NOMO-1 (cell line): ENCODE measurements around the gene STT3A.

Source experiments
- DNase-seq, 2 experiments: peaks; one replicate each; lab custom pipeline; 2025; ENCODE audit not compliant: unreplicated experiment in 2 of 2; lab: John Stamatoyannopoulos, UW

The STT3A gene

DNA sequence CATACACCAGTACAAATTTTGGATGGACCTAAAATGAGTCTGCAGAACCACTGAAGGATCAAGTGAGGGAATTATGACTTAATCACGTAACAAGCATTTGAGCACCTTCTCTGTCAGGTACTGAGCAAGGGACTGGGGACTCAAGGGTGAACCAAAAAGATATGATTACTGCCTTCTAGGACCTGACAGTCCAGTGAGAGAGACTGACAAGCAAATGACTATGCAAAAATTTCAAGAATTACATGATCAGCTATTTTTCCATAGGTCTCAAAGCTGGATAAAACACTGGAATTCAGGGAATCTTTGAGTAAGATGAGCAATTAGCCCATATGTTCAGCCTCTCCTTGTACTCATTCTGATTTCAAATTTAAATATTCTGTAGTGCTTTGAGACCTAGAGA, 5.2 kb upstream of the STT3A start:
- DNase-seq, result no peak

DNA sequence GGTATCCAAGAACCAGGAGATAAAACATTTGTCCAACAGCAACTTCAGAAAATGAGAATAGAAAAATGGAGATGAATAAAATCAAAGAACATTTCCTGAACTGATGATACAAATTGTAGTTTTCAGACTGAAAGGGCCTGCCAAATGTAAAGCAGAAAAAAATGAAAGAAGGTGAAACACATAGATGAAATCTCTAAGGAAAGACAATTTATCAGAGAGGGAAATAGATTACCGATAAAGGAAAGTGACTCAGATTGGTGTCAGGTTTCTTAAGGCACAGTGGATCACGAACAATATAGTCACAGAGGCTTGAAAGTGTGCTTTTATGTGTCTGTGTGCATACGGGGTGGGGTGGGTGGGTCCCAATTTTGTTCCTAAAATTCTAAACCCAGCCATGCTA, 4.1 kb upstream of the STT3A start:
- no peak for DNase-seq

DNA sequence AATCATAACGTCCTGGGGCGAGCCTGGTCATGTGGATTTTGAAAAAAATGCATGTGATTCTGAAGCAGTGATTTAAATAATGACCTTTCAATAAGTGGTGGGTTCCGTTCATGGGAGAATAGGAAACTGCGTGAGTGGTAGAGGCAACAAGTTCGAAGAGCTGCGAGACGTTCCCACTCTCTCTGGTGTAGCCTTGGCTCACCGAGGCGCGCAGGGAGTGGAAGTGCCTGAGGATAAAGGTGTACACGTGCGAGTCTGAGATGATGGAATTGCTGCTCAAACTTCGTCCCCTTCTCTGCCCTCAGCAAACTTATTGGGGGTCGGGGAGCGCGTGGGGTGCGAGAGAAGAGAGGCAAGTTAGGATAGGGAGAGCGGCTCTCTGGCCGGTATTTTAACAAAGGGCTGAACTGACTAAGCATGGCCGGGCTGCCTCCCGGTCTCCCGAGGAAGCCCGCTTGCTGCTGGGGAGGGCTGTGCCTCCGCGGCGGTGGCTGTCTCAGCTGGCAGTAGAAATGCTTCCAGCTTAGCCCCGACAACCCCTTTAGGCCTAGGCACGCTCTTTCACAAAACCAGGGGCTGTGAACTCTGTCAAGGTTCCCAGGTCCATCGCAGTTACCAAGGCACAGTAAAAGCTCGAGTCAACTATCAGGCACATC, 875 bp upstream of the STT3A start:
- no peak for DNase-seq

DNA sequence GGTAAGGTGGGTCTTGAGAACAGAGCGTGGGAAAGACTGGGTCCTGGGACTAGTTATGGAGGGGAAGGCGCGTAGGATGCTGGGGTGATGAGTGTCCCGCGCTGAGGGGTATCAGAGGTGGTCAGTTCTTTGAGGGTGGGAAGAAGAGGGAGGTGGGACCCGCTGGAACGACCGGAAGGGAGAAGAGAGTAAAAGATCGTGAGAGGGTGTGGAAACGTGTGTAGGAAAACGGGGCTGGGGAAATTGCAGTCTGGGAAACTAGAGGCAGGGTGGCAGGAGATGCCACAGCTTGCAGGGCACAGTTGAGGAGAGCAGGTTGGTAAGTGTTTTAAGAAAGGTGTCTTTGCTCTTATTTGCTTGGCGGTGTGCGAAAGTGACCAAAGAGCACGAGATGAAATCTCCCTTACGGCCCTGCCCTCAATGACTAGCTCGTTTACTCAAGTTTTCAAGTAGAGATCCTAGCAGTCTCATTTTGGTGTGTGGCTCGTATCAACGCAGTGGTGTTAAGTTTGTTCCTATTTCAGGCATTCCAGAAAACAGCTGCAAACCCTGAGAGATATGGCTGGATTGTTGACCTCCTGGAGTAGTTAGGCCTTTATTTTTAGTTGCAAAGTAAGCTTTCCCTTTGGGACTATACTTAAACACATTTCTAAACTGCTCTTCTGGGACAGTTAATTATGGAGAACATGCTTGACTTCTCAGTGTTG, 615 bp downstream of the STT3A start:
- DNase-seq, result peak in 1 of 2 experiments; percentile 19

DNA sequence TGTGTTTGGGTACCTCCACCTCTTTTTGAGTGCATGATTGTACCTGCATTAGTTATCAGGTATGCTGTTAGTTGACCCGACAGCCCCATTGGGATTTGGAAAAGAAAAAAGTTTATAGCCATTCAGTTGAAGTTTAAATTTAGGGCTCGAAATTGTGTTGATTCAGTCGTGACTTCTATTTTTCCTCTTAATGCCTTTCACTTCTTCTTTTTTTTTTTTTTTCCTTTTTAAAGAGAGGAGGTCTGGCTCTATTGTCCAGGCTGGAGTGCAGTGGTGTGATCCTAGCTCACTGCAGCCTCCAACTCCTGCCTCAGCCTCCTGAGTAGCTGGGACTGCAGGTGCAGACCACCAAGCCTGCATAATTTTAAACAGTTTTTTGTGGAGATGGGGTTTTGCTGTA, 2.3 kb downstream of the STT3A start:
- peak in 1 of 2 experiments; percentile 36 for DNase-seq

DNA sequence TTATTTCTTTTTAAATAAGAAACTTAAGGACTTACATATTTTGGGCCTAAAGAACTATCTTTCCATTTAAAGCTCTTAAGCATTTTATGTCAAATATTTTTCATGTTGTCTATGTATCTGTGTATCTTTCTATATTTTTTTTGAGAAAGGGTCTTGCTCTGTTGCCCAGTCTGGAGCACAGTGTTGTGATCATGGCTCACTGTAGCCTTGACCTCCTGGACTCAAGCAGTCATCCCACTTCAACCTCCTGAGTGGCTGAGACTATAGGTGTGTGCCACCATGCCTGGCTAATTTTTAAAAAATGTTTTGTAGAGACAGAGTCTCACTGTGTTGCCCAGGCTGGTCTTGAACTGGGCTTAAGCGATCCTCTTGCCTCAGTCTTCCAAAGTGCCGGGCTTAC, 8.0 kb downstream of the STT3A start:
- DNase-seq, result no peak

DNA sequence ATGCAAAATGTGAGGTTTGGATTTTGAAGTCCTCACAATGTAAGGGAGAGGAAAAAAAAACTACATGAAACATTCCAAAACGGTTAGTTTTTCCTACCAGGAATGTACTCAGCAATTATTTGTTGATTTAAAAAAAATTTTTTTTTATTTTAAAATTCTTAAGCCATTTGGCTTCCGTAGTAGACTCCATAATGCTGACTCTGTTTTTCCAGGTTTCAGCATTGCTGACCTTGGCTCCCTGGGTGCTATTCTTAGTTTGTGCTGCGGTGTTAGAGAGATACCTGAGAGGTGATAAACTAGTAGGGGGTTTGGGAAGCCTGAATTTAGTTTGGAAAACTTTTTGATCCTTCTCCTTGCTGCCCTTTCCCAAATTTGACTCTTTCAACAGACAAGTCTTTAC, 10.6 kb downstream of the STT3A start:
- DNase-seq, result no peak

DNA sequence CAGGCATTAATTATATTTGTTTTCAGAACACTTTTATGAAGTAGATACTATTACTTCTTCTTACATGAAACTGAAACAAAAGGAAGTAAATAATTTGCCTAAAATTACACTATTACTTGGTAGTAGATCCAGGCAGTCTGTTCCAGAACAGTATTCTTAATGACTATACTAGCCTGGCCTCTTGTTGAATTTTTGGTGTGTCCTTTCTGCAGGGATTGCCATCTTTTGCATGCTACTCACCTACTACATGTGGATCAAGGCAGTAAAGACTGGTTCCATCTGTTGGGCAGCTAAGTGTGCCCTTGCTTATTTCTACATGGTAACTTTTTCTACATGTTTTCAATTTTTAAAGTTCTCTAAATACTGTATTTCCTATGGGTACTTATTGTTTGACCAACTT, 12.8 kb downstream of the STT3A start:
- DNase-seq, result no peak

DNA sequence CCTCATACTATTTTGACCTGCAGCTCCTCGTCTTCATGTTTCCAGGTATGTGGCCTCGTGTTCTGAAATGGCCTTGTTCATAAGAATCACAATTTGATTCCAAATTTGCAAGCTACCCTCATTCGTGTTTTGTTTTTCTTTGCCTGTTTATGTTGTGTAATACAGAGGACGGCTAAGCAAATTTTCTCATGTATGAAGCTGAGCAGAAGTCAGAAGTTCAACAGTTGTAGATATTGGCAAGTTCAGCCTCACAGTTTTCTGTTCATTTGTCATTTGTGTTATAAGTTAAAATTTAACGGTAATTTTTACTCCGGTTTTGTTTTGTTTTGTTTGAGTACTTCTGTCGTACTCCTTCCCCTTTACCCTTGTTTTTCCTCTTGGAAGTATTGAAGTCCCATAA, 16.9 kb downstream of the STT3A start:
- no peak for DNase-seq

DNA sequence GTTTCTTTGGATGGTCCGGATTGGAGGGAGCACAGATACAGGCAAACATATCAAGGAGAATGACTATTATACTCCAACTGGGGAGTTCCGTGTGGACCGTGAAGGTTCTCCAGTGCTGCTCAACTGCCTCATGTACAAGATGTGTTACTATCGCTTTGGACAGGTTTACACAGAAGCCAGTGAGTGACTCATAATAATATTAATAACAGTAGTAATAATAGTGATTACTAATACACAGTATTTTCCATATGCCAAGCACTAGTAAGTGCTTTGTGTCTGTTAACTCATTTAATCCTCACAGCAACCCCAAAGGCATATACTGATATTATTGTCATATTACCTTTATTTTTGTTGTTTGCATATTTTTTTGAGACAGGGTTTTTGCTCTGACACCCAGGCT, 25.7 kb downstream of the STT3A start:
- no peak for DNase-seq

DNA sequence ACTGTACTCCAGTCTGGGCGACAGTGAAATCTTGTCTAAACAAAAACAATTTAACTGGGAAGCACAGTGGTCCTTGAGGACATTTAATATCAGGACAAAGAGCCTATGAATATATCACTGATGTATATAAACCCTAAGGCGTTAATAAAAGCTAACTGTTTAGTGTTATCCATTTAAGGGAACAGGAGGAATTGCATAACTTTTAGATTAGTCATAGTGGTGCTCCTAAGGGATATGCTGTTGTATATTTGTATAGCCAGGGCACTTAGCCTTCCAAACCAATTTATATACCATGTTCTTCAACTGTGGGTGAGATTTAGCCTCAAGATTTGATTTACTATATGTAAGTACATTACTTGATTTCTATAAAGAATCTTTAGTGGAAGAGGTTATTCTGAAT, 29.3 kb downstream of the STT3A start:
- DNase-seq, result no peak

DNA sequence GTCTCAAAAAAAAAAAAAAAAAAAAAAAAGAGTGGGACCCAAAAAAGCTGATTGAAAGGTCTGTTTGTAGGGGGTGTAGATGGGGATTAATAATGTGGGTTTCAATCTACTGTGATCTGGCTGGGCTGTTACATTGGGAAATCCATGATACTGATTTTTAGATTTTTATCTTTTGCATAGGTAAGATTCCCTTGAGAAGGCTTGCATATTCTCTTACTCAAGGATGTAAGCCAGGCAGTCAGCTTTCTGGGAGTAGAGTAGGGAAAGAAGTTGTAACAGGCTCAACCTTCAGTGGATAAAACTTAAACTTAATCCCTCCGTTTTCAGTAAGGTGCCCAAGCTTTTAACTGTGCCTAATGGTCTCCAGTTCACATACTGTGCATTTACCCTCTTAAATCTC, 30.4 kb downstream of the STT3A start:
- DNase-seq, result no peak

DNA sequence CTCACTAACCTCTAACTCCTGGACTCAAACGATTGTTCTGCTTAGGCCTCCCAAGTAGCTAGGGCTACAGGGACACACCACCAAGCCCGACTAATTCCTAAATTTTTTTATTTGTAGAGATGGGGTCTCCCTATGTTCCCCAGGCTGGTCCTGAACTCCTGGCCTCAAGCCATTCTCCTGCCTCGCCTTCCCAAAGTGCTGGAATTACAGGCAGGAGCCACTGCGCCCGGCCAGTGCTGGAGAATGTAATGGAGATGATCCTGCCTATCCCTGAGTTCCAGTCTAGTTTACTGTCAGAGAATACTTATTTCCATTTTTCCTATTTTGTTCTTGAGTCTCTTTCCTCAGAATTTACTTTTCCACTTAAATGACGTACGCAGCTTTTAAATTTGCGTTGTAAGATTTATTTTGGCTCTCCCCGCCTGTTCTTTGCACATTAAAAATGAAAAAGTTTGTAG, 32.1 kb downstream of the STT3A start, which contains the start of gene CHEK1:
Gene CHEK1 (plus strand): TSS at position 408 of the 458 bp plus-strand sequence. CDS start 1,606 bp downstream, outside the sequence.
- no peak for DNase-seq

DNA sequence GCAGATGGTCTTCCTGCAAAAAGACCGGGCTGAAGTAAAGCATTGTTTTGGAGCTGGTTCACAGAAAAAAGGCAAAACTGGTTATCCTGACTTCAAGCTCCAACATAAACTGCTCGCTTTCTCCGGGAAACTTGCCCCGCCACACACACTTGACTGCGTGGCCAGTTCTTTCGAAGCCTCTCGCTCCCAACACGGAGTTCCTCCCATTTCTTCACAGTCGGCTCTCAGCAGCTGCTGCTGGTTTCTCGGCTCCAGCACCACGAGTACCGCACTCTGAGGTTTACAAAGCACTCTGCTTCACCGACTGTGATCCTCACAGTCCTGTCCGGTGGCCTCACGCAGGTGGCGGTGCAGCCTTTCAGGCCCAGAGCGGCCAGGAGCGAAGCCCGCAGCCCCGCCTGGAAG, 32.6 kb downstream of the STT3A start:
- peak in 1 of 2 experiments; percentile 61 for DNase-seq

DNA sequence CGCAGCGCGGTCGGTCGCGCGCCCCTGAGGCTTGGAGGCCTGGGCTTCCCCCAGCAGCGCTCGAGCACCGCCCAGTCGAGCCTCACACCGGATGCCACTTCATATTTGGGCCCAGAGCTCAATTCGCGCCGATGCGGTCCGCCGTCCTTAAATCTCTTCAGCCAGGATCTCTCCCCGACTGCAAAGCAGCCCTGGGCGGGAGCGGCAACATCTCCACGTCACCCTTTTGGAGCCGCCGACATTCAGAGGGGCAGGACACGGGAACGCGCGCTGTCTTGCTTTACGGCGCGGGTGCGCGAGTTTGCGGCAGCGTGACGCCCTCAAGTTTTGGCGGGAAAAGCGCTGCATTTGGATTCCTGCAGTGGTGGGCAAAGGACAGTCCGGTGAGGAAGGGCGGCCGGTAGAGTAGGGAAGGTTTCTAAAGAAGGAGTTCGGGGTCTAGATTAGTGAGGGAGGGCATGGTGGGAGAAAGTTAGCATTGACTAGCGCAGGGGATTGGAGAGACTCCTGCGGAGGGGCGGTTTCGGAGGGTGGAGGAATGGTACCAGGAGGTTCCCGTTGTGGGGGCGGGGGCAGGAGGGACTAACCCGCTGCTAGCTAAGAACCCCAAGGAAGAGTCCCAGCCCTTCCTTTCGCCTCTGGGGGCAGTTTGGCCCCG, 33.1 kb downstream of the STT3A start:
- peak; percentile 80 to 86 for DNase-seq

DNA sequence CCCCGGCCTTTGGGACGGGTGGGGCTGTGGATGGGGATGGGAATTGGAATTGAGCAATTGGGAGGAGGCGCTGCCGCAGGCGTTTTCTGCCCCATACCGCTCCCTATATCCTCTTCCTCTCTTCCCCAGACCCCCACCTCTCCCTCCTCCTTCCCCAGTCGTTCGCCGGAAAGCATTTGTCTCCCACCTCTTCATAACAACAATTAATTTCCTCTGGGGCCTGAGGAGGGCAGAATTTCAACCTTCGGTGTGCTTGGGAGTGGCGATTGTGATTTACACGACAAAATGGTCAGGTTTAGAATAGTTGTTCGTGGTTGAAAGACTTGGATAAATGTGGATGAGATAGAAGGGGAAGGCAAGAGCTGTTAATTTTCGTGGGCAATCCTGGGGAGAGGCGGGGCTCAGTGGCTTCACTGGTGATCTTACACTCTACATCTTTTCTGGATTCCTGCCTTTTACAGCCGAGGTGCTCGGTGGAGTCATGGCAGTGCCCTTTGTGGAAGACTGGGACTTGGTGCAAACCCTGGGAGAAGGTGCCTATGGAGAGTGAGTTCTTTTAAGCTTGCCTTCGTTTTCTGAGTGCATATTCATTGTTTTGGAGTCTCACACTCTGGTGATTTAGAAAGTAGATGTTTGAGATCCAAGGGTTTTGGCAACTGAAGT, 33.8 kb downstream of the STT3A start:
- DNase-seq, result peak; percentile 69 to 74

DNA sequence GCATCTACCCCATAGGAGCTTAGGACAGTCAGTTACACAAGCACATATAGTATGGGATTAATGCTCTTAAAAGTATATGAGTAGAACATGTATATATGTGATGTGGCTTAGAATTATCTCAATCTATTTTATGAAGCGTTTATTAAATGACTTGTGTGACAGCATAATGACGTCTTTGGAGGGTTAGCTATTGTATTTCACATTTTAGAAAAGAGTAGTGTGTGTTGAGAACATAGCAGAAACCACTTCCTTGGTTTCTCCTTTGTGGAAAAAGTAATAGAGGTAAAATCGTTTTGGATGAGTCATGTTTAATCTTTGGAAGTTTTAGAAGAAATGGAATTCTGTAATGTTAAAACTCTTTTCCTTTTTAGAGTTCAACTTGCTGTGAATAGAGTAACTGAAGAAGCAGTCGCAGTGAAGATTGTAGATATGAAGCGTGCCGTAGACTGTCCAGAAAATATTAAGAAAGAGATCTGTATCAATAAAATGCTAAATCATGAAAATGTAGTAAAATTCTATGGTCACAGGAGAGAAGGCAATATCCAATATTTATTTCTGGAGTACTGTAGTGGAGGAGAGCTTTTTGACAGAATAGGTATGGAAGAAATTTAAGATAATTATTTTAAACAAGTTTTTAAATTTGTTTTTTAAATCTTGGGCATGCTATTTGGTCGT, 34.7 kb downstream of the STT3A start:
- no peak for DNase-seq

DNA sequence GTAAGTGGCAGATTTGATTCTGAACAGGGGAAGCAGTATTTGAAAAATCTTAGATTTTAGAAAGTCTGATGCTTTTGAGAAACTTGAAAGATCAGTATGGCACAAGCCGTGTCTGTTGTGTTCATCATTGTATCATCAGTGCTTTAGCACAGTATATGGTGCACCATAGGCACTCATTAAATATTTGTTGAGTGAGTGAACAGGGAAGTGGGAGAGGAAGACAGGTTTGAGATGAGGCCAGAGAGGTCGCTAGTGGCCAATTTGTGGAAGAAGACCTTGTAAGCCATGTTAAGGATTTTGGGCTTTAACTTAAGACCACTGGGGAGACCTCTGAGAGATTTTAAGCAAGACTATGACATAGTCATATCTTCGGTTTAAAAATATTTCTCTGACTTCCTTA, 45.2 kb downstream of the STT3A start:
- DNase-seq, result no peak

DNA sequence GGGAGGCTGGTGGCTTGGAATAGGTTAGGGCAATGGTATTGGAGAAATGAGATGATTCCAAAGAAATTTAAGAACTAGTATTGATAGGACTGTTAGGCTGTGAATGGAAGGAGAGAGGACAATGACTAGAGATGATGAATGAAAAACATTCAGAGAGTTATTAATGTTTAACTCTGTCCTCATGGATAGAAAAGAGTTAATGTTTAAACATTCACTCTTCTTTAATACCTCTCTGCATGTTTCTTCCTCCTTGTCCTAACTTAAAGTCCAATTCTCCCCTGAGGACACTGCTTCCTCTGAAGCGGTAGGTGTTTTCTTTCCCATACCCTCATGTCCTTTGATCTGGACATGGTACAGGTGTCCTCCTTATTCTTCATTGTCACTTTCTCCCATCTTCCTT, 45.7 kb downstream of the STT3A start:
- no peak for DNase-seq

DNA sequence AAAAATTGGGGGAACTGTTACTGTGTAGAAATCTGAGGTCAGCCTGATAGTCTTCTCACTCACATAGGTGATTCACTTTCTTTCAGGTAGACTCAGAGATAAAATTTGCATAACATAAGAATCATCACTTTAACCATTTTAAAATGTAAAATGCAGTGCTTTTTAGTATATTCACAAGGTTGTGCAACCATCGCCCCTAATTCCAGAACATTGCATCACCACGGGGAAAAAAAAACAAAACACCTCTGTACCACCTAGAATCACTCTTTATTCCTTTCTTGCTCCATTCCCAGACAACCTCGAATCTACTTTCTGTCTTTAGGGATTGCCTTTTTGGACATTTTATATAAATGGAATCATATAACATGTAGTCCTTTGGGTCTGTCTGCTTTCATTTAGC, 53.2 kb downstream of the STT3A start:
- DNase-seq, result no peak
